HCT116 (cell line): ENCODE measurements around the gene NOP16. TPM values are rescaled to one million over a fixed set of nuclear protein-coding genes. Genes with fewer than 3 reads are reported as not detected.

Experiments
- ATAC-seq: fragments of 200-7000 bp; cut with Tn5 transposase; 2 replicates; pipeline ENCODE4 v1.9.1; 2020; ENCODE audit warnings: mild to moderate bottlenecking, moderate library complexity
- BruUV-seq: library from RNA; stranded (reverse); fragments of 400-500 nt; replicated peaks from 2 replicates; lab custom pipeline; 2021; lab: Mats Ljungman, UMichigan
- CTCF ChIA-PET: fragments of 300-600 bp; sonication (Branson Sonifier 250); formaldehyde crosslinking; loops from one replicate; lab custom pipeline; 2021; ENCODE audit warnings: antibody characterized with exemption; lab: Charles Lee
- POLR2A ChIA-PET: fragments of 300-600, 350-600 bp; sonication (Branson Sonifier 250); formaldehyde crosslinking; loops from one replicate; lab custom pipeline; 2021; ENCODE audit warnings: antibody characterized with exemption; lab: Charles Lee
- RAD21 ChIA-PET, 2 experiments: fragments of 300-600 bp; sonication (Branson Sonifier 250); formaldehyde crosslinking; loops; one replicate each; lab custom pipeline; 2023; ENCODE audit warnings: low total read pairs in 2 of 2; ENCODE audit not compliant: uncharacterized antibody in 2 of 2, unreplicated experiment in 2 of 2, low non-redundant PET in 1 of 2; lab: Charles Lee
- DNase-seq: peaks from one replicate; pipeline ENCODE4 v3.0.0-alpha.2; 2010; ENCODE audit warnings: low read depth, low spot score
- H2AFZ ChIP-seq: fragments of 200-600 bp; shearing (Covaris generic), sonication (generic); 2 replicates; pipeline ENCODE4 v1.6.1; 2017; ENCODE audit warnings: low read depth, mixed run types, mixed read lengths, antibody characterized with exemption, low read length; ENCODE audit not compliant: poor library complexity, severe bottlenecking
- H3K27ac ChIP-seq: 2 replicates; pipeline ENCODE4 v1.5.1; 2012; ENCODE audit warnings: low read depth, low read length
- H3K27me3 ChIP-seq: fragments of 200-600 bp; sonication (generic); 2 replicates; pipeline ENCODE4 v1.6.1; 2016; ENCODE audit warnings: mixed run types, low read length, mixed read lengths; ENCODE audit not compliant: insufficient read depth
- H3K36me3 ChIP-seq, 2 experiments: fragments of 200-500 bp in 1 of 2; fragments of 200-600 bp in 1 of 2; sonication (Bioruptor generic) in 1 of 2; sonication (generic) in 1 of 2; 2 replicates each; pipeline versions ENCODE4 v1.5.1 to v1.6.1; 2014 to 2016; ENCODE audit warnings: low read length in 2 of 2, inconsistent platforms in 1 of 2, mixed read lengths in 1 of 2, mixed run types in 1 of 2; ENCODE audit not compliant: insufficient read depth in 2 of 2, control insufficient read depth in 1 of 2
- H3K4me1 ChIP-seq, 2 experiments: fragments of 200-600 bp in 1 of 2; sonication (generic) in 1 of 2; 2 replicates each; pipeline versions ENCODE4 v1.5.1 to v1.6.1; 2012 to 2017; ENCODE audit warnings: low read length in 2 of 2, inconsistent platforms in 1 of 2, mild to moderate bottlenecking in 1 of 2, mixed read lengths in 1 of 2, mixed run types in 1 of 2, moderate library complexity in 1 of 2; ENCODE audit not compliant: insufficient read depth in 2 of 2, control insufficient read depth in 1 of 2
- H3K4me2 ChIP-seq: fragments of 200-600 bp; sonication (generic); 2 replicates; pipeline ENCODE4 v1.6.1; 2017; ENCODE audit warnings: mixed run types, low read length, mixed read lengths
- H3K4me3 ChIP-seq, 2 experiments: fragments of 200-600 bp in 1 of 2; sonication (generic) in 1 of 2; replicated peaks in 1 of 2; 2 replicates each; pipeline ENCODE4 v1.5.1; 2011 to 2016; ENCODE audit warnings: low read length in 2 of 2, control low read depth in 1 of 2, low read depth in 1 of 2, mild to moderate bottlenecking in 1 of 2, mixed read lengths in 1 of 2, mixed run types in 1 of 2
- H3K79me2 ChIP-seq: fragments of 200-600 bp; sonication (generic); 2 replicates; pipeline ENCODE4 v1.6.1; 2017; ENCODE audit warnings: mild to moderate bottlenecking, mixed run types, low read length, moderate library complexity, mixed read lengths; ENCODE audit not compliant: insufficient read depth
- H3K9ac ChIP-seq: fragments of 200-600 bp; sonication (generic); 2 replicates; pipeline ENCODE4 v1.6.1; 2016; ENCODE audit warnings: low read length, mixed read lengths
- H3K9me2 ChIP-seq: fragments of 200-600 bp; sonication (generic), shearing (Covaris generic); 2 replicates; pipeline ENCODE4 v1.6.1; 2017; ENCODE audit warnings: mixed run types, mild to moderate bottlenecking, moderate library complexity; ENCODE audit not compliant: insufficient read depth
- H3K9me3 ChIP-seq, 2 experiments: fragments of 200-500 bp in 1 of 2; fragments of 200-600 bp in 1 of 2; sonication (Bioruptor generic) in 1 of 2; sonication (generic) in 1 of 2; 2 replicates each; pipeline ENCODE4 v1.6.1; 2014 to 2017; ENCODE audit warnings: low read length in 2 of 2, mixed read lengths in 2 of 2, inconsistent platforms in 1 of 2, low read depth in 1 of 2, mild to moderate bottlenecking in 1 of 2, mixed run types in 1 of 2, moderate library complexity in 1 of 2; ENCODE audit not compliant: control insufficient read depth in 1 of 2, insufficient read depth in 1 of 2
- H4K20me1 ChIP-seq: fragments of 200-600 bp; sonication (generic), shearing (Covaris generic); 2 replicates; pipeline ENCODE4 v1.6.1; 2017; ENCODE audit warnings: mixed run types, mild to moderate bottlenecking, moderate library complexity; ENCODE audit not compliant: insufficient read depth
- CBX3 ChIP-seq: IDR thresholded peaks from 2 replicates; pipeline ENCODE4 v1.6.1; 2012; ENCODE audit warnings: low read depth
- CEBPB ChIP-seq: IDR thresholded peaks from 2 replicates; pipeline ENCODE4 v1.6.1; 2012; ENCODE audit warnings: low read depth
- CTCF ChIP-seq, 3 experiments: fragments of 200-600 bp in 1 of 3; sonication (generic) in 1 of 3; IDR thresholded peaks in 2 of 3; conservative IDR thresholded peaks in 1 of 3; 2 replicates each; pipeline ENCODE4 v1.5.1; 2012 to 2017; ENCODE audit warnings: low read depth in 2 of 3, low read length in 2 of 3, antibody characterized with exemption in 1 of 3, borderline replicate concordance in 1 of 3, control low read depth in 1 of 3, mild to moderate bottlenecking in 1 of 3, mixed read lengths in 1 of 3, mixed run types in 1 of 3, moderate library complexity in 1 of 3; ENCODE audit not compliant: insufficient read depth in 1 of 3
- EGR1 ChIP-seq: IDR thresholded peaks from 2 replicates; pipeline ENCODE4 v1.6.1; 2012; ENCODE audit warnings: low read depth
- FOSL1 ChIP-seq: IDR thresholded peaks from 2 replicates; pipeline ENCODE4 v1.6.1; 2012; ENCODE audit warnings: low read depth
- POLR2A ChIP-seq: IDR thresholded peaks from 2 replicates; pipeline ENCODE4 v1.7.0; 2011; ENCODE audit warnings: borderline replicate concordance; ENCODE audit not compliant: insufficient read depth, insufficient read length; ENCODE audit errors: extremely low read depth
- SIN3A ChIP-seq: IDR thresholded peaks from 2 replicates; pipeline ENCODE4 v1.6.1; 2012; ENCODE audit warnings: low read depth
- SP1 ChIP-seq: IDR thresholded peaks from 2 replicates; pipeline ENCODE4 v1.6.1; 2012; ENCODE audit warnings: low read depth
- TCF7L2 ChIP-seq: IDR thresholded peaks from 2 replicates; pipeline ENCODE4 v1.7.0; 2011; ENCODE audit warnings: borderline replicate concordance, inconsistent platforms; ENCODE audit not compliant: insufficient read depth, insufficient read length; ENCODE audit errors: extremely low read depth
- ZFX ChIP-seq: fragments of 450-650 bp; IDR thresholded peaks from 2 replicates; pipeline ENCODE4 v1.6.1; 2017
- intact Hi-C: fragments of 100-400 bp; cut with micrococcal nuclease; formaldehyde crosslinking; loops from 2 replicates; pipeline ENCODE4 v1.10.0; 2022
- total RNA-seq: library from RNA; stranded (reverse); gene quantifications from one replicate; pipeline ENCODE4 v1.2.1, GENCODE V29; 2021; ENCODE audit not compliant: unreplicated experiment

The NOP16 gene
- total RNA-seq, 1 experiment from 2014 or later, result 67.1 TPM

- BruUV-seq, result no TSS peak
- TF ChIP-seq POLR2A (no peak), SP1 (no peak), CBX3 (no peak), SIN3A (no peak), TCF7L2 (no peak), FOSL1 (no peak), CTCF (IDR thresholded peaks at IDR 0.05 in 2 of 3, conservative IDR thresholded peaks at IDR 0.05 in 1 of 3; ENCODE audit: borderline replicate concordance in 1 of 3, insufficient read depth in 1 of 3, low read depth in 2 of 3, low read length in 2 of 3) (no peak), CEBPB (no peak), EGR1 (no peak), ZFX (no peak)
- ATAC-seq (no peak), DNase-seq (no peak)
- no peak overlapping the region for H2AFZ ChIP-seq
- H3K4me2 ChIP-seq, result no peak overlapping the region
- H3K4me3 ChIP-seq, result no peak overlapping the region
- RAD21 ChIA-PET, result no interaction called here
- CTCF ChIA-PET, result interaction anchor here (0.6 kb wide), 1 partner anchor 11 kb away, joined by 3 read pairs; no protein-coding TSS in a partner anchor
- no peak overlapping the region for H3K9ac ChIP-seq
- peaks cover 25% of the 10 kb centered on the region for H3K79me2 ChIP-seq
- H4K20me1 ChIP-seq, result peaks cover 8% of the 10 kb centered on the region; the same call in 1 of the 2 replicates
- H3K4me1 ChIP-seq, result peaks cover 0 to 1% of the 10 kb centered on the region in 2 experiments; a peak in 2 of 4 replicates
- intact Hi-C loops, result no loop called here
- H3K27ac ChIP-seq, result no peak overlapping the region
- no peaks in the 10 kb centered on the region for H3K27me3 ChIP-seq
- POLR2A ChIA-PET, result interaction anchor here (0.6 kb wide), 1 partner anchor 20 kb away, joined by 3 read pairs; the partner anchor contains the start of gene KIAA1191
- H3K9me2 ChIP-seq, result no peaks in the 10 kb centered on the region
- peaks cover 33 to 58% of the 10 kb centered on the region in 2 experiments; a peak in 3 of 4 replicates for H3K36me3 ChIP-seq
- no peaks in the 10 kb centered on the region for H3K9me3 ChIP-seq
These were observed 7.0 kb downstream of the NOP16 start for GRCh38 chr5:176381423-176381822.
